A549 (cell line): Measurements from ENCODE around the gene RNGTT. TPM values are rescaled to one million over a fixed set of nuclear protein-coding genes. Genes with fewer than 3 reads are reported as not detected.

Source experiments
- ATAC-seq, 2 experiments: fragments of 200-7000 bp in 1 of 2; fragments of >200 bp in 1 of 2; cut with Nextera tagmentation in 1 of 2; cut with Tn5 transposase in 1 of 2; 3 replicates each; pipeline versions ENCODE4 v1.8.0 to v1.9.1; 2018 to 2020; ENCODE audit warnings: mild to moderate bottlenecking in 1 of 2, moderate library complexity in 1 of 2
- CTCF ChIA-PET: fragments of 300-600 bp; sonication (Branson Sonifier 250); formaldehyde crosslinking; extraction: SDS; loops from one replicate; lab custom pipeline; 2021; ENCODE audit warnings: antibody characterized with exemption, inconsistent platforms; lab: Yijun Ruan, JAX
- POLR2A ChIA-PET: fragments of 350-600 bp; formaldehyde crosslinking; extraction: SDS; loops from one replicate; lab custom pipeline; 2021; ENCODE audit warnings: antibody characterized with exemption, inconsistent platforms; lab: Yijun Ruan, JAX
- DNase-seq, 2 experiments: peaks; one replicate each; pipeline versions ENCODE4 v3.0.0 to v3.0.0-alpha.2; 2011 to 2016; ENCODE audit warnings: low read depth in 1 of 2, low spot score in 1 of 2
- FAIRE-seq: peaks from 2 replicates; lab custom pipeline; 2011; peaks lifted over from hg19 to GRCh38; lab: Jason Lieb, UNC
- H3K27ac ChIP-seq, 2 experiments: fragments of >200 bp; sonication (Bioruptor Twin); formaldehyde crosslinking; 3 replicates each; pipeline ENCODE4 v1.5.1; 2016 to 2017
- H3K4me1 ChIP-seq: fragments of >200 bp; sonication (Bioruptor Twin); formaldehyde crosslinking; 3 replicates; pipeline ENCODE4 v1.6.1; 2016
- H3K4me2 ChIP-seq: fragments of >200 bp; sonication (Bioruptor Twin); formaldehyde crosslinking; 3 replicates; pipeline ENCODE4 v1.6.1; 2016
- H3K4me3 ChIP-seq: fragments of >200 bp; sonication (Bioruptor Twin); formaldehyde crosslinking; 3 replicates; pipeline ENCODE4 v1.5.1; 2016
- H3K9me3 ChIP-seq: fragments of >200 bp; sonication (Bioruptor Twin); formaldehyde crosslinking; 3 replicates; pipeline ENCODE4 v1.6.1; 2016
- BHLHE40 ChIP-seq: IDR thresholded peaks from 2 replicates; pipeline ENCODE4 v1.6.1; 2012; ENCODE audit warnings: low read depth, low read length, inconsistent platforms
- CHD4 ChIP-seq: fragments of 200-600 bp; sonication (generic); IDR thresholded peaks from 2 replicates; pipeline ENCODE4 v1.6.1; 2016; ENCODE audit warnings: antibody characterized with exemption, mild to moderate bottlenecking, borderline replicate concordance
- EHF ChIP-seq: fragments of 250-450 bp; sonication (Bioruptor Pico); IDR thresholded peaks from 2 replicates; pipeline ENCODE4 v1.5.0; 2020; ENCODE audit warnings: mild to moderate bottlenecking
- EHMT2 ChIP-seq: fragments of 200-600 bp; sonication (generic); IDR thresholded peaks from 2 replicates; pipeline ENCODE4 v1.6.1; 2016; ENCODE audit warnings: antibody characterized with exemption, low read depth, mild to moderate bottlenecking, moderate library complexity
- EP300 ChIP-seq, 2 experiments: fragments of >200 bp; sonication (Bioruptor Twin); formaldehyde crosslinking; IDR thresholded peaks; 2 replicates in 1 of 2; 3 replicates in 1 of 2; pipeline ENCODE4 v1.6.1; 2016 to 2017
- ESRRA ChIP-seq: fragments of 150-350 bp; IDR thresholded peaks from 2 replicates; pipeline ENCODE4 v1.6.1; 2014; ENCODE audit warnings: mild to moderate bottlenecking, low read length, borderline replicate concordance
- FOSB ChIP-seq: fragments of 250-450 bp; sonication (Bioruptor Pico); IDR thresholded peaks from 2 replicates; pipeline ENCODE4 v1.5.0; 2020; ENCODE audit warnings: mild to moderate bottlenecking, moderate library complexity
- FOSL2 ChIP-seq, 2 experiments: fragments of 450-650 bp in 1 of 2; fragments of >200 bp in 1 of 2; sonication (Bioruptor Twin) in 1 of 2; formaldehyde crosslinking; IDR thresholded peaks; 2 replicates each; pipeline versions ENCODE4 v1.5.0 to v1.6.1; 2016 to 2020; ENCODE audit warnings: mild to moderate bottlenecking in 1 of 2, moderate library complexity in 1 of 2
- GATA3 ChIP-seq: IDR thresholded peaks from 2 replicates; pipeline ENCODE4 v1.6.1; 2012; ENCODE audit warnings: borderline replicate concordance
- HDAC2 ChIP-seq: fragments of 200-600 bp; sonication (generic); IDR thresholded peaks from 2 replicates; pipeline ENCODE4 v1.6.1; 2016
- HEYL ChIP-seq: fragments of 250-450 bp; sonication (Bioruptor Pico); IDR thresholded peaks from 2 replicates; pipeline ENCODE4 v1.8.0; 2021; ENCODE audit warnings: mild to moderate bottlenecking, moderate library complexity
- HOXA7 ChIP-seq: fragments of 250-450 bp; sonication (Bioruptor Pico); IDR thresholded peaks from 2 replicates; pipeline ENCODE4 v1.5.0; 2020; ENCODE audit warnings: mild to moderate bottlenecking, moderate library complexity
- HOXB13 ChIP-seq: fragments of 250-450 bp; sonication (Bioruptor Pico); IDR thresholded peaks from 2 replicates; pipeline ENCODE4 v1.5.0; 2020; ENCODE audit warnings: low read depth, mild to moderate bottlenecking, moderate library complexity
- HOXB5 ChIP-seq: fragments of 250-450 bp; sonication (Bioruptor Pico); IDR thresholded peaks from 2 replicates; pipeline ENCODE4 v1.5.0; 2020; ENCODE audit warnings: mild to moderate bottlenecking, moderate library complexity
- KDM1A ChIP-seq: fragments of 200-600 bp; sonication (generic); IDR thresholded peaks from 2 replicates; pipeline ENCODE4 v1.6.1; 2016; ENCODE audit warnings: low read depth, mild to moderate bottlenecking
- KDM5A ChIP-seq: fragments of 200-600 bp; sonication (generic); IDR thresholded peaks from 2 replicates; pipeline ENCODE4 v1.6.1; 2016; ENCODE audit warnings: antibody characterized with exemption, mild to moderate bottlenecking
- MAZ ChIP-seq: fragments of 150-350 bp; IDR thresholded peaks from 2 replicates; pipeline ENCODE4 v1.6.1; 2014; ENCODE audit warnings: antibody characterized with exemption, low read depth, low read length, borderline replicate concordance
- NPAS2 ChIP-seq: fragments of 250-450 bp; sonication (Bioruptor Pico); IDR thresholded peaks from 2 replicates; pipeline ENCODE4 v1.8.0; 2022; ENCODE audit warnings: mild to moderate bottlenecking, moderate library complexity, borderline replicate concordance
- NR3C1 ChIP-seq: fragments of >200 bp; sonication (Bioruptor Twin); formaldehyde crosslinking; IDR thresholded peaks from 3 replicates; pipeline ENCODE4 v1.6.1; 2017
- POLR2A ChIP-seq: IDR thresholded peaks from 2 replicates; pipeline ENCODE4 v1.6.1; 2012; ENCODE audit warnings: mild to moderate bottlenecking, low read length
- RAD21 ChIP-seq, 2 experiments: fragments of >200 bp in 1 of 2; sonication (Bioruptor Twin) in 1 of 2; formaldehyde crosslinking in 1 of 2; IDR thresholded peaks in 1 of 2; conservative IDR thresholded peaks in 1 of 2; 2 replicates in 1 of 2; 3 replicates in 1 of 2; pipeline ENCODE4 v1.6.1; 2012 to 2018; ENCODE audit warnings: inconsistent platforms in 1 of 2
- RARB ChIP-seq: fragments of 250-450 bp; sonication (Bioruptor Pico); IDR thresholded peaks from 2 replicates; pipeline ENCODE4 v1.8.0; 2021; ENCODE audit warnings: mild to moderate bottlenecking, moderate library complexity
- RFX5 ChIP-seq: fragments of 450-650 bp; IDR thresholded peaks from 2 replicates; pipeline ENCODE4 v1.7.1; 2014; ENCODE audit warnings: antibody characterized with exemption, mild to moderate bottlenecking, moderate library complexity
- SMC3 ChIP-seq: fragments of >200 bp; sonication (Bioruptor Twin); formaldehyde crosslinking; IDR thresholded peaks from 3 replicates; pipeline ENCODE4 v1.6.1; 2018; ENCODE audit warnings: inconsistent platforms
- SREBF2 ChIP-seq: fragments of 450-650 bp; IDR thresholded peaks from 2 replicates; pipeline ENCODE4 v1.6.1; 2014; ENCODE audit warnings: mild to moderate bottlenecking, moderate library complexity
- ZNF302 ChIP-seq: fragments of 250-450 bp; sonication (Bioruptor Pico); IDR thresholded peaks from 2 replicates; pipeline ENCODE4 v1.9.0; 2021; ENCODE audit warnings: inconsistent platforms, mild to moderate bottlenecking, moderate library complexity
- WGBS: methylation state at CpG from one replicate; pipeline ENCODE4 v1.1.6; 2017; ENCODE audit errors: missing lambda C conversion rate; 5-methylcytosine and 5-hydroxymethylcytosine counted together
- polyA plus RNA-seq, 4 experiments: library from polyadenylated mRNA; depleted of rRNA in 3 of 4; stranded (reverse); fragments of >200 nt; fragmentation: RNase III in 1 of 4; extraction: RNeasy Plus Mini Kit Qiagen cat#74134 plus additional on column Dnase treatment in 1 of 4; gene quantifications; 2 replicates in 3 of 4; 3 replicates in 1 of 4; pipeline ENCODE4 v1.2.3, GENCODE V29; 2011 to 2017
- TF ChIP-seq, protein P1 (sequence below): fragments of 450-650 bp; IDR thresholded peaks from 2 replicates; pipeline ENCODE4 v1.6.1; 2014; ENCODE audit warnings: antibody characterized with exemption
- TF ChIP-seq, protein P2 (sequence below): fragments of >200 bp; sonication (Bioruptor Twin); formaldehyde crosslinking; IDR thresholded peaks from 2 replicates; pipeline ENCODE4 v1.6.1; 2016
- TF ChIP-seq, protein P3 (sequence below): IDR thresholded peaks from 2 replicates; pipeline ENCODE4 v1.6.1; 2012
- TF ChIP-seq, protein P4 (sequence below): fragments of 250-450 bp; sonication (Bioruptor Pico); IDR thresholded peaks from 2 replicates; pipeline ENCODE4 v1.5.0; 2021; ENCODE audit warnings: mild to moderate bottlenecking, moderate library complexity, borderline replicate concordance

RNGTT gene
- polyA plus RNA-seq, 2 of the 4 experiments (the other 2 are of a cell fraction) = 11.6 to 15.0 TPM

DNA sequence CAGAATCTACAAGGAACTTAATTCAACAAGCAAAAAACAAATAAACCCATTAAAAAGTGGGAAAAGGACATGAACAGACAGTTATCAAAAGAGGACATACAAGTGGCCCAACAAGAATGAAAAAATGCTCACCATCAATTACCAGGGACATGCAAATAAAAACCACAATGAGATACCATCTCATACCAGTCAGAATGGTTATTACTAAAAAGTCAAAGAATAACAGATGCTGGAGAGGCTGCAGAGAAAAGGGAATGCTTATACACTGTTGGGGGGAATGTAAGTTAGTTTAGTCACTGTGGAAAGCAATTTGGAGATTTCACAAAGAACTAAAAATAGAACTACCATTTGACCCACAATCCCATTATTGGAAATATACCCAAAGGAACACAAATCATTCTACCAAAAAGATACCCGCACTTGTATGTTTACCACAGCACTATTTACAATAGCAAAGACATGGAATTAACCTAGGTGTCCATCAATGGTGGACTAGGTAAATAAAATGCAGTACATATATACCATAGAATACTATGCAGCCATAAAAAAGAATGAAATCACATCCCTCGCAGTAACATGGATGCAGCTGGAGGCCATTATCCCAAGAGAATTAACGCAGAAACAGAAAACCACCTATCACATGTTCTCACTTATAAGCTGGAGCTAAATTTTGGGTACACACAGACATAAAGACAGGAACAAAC is 48.4 kb downstream of the RNGTT start:
- WGBS = 94% methylated on average over 3 of the region's 3 CpGs

DNA sequence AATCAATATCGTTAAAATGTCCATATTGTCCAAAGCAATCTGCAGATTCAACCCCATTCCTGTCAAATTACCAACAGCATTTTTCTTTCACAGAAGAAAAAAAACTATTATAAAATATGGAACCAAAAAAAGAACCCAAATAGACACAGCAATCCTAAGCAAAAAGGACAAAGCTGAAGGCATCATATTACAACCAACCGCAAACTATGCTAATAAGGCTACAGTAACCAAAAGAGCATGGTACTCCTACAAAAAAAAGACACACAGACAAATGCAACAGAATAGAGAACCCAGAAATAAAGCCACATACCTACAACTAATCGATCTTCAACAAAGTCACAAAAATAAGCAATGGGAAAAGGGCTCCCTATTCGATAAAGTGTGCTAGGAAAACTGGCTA is 49.2 kb downstream of the RNGTT start:
- Histone ChIP-seq H3K4me3 (no peak overlapping the region), H3K4me1 (no peaks in the 10 kb centered on the region), H3K27ac (no peak overlapping the region), H3K4me2 (no peak overlapping the region), H3K9me3 (no peaks in the 10 kb centered on the region)
- DNase-seq (no peak), ATAC-seq (no peak), FAIRE-seq (no peak)
- no peak for TF ChIP-seq EHF (CRISPR knock-in tag)
- no peak for TF ChIP-seq HOXA7
- no peak for TF ChIP-seq RARB (CRISPR knock-in tag)
- TF ChIP-seq KDM1A = no peak
- no peak for TF ChIP-seq HDAC2
- TF ChIP-seq, protein P1, sequence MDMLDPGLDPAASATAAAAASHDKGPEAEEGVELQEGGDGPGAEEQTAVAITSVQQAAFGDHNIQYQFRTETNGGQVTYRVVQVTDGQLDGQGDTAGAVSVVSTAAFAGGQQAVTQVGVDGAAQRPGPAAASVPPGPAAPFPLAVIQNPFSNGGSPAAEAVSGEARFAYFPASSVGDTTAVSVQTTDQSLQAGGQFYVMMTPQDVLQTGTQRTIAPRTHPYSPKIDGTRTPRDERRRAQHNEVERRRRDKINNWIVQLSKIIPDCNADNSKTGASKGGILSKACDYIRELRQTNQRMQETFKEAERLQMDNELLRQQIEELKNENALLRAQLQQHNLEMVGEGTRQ = no peak
- TF ChIP-seq EHMT2 = no peak
- TF ChIP-seq FOSB (CRISPR knock-in tag) = no peak
- TF ChIP-seq, protein P2, sequence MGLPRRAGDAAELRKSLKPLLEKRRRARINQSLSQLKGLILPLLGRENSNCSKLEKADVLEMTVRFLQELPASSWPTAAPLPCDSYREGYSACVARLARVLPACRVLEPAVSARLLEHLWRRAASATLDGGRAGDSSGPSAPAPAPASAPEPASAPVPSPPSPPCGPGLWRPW = no peak
- no peak for TF ChIP-seq EP300 (IDR thresholded peaks at IDR 0.05)
- no peak for TF ChIP-seq RFX5
- TF ChIP-seq SREBF2 = no peak
- TF ChIP-seq RAD21 (conservative IDR thresholded peaks at IDR 0.05 in 1 of 2, IDR thresholded peaks at IDR 0.05 in 1 of 2) = no peak
- TF ChIP-seq SMC3 = no peak
- no peak for TF ChIP-seq GATA3
- TF ChIP-seq BHLHE40 = no peak
- TF ChIP-seq ESRRA = no peak
- ChIA-PET CTCF (no interaction called here), POLR2A (no interaction called here)
- 79% methylated on average over 4 of the region's 4 CpGs for WGBS

More for the DNA sequence above, 48.4 kb downstream of the RNGTT start:
- DNase-seq (no peak), ATAC-seq (no peak), FAIRE-seq (no peak)
- ChIA-PET POLR2A (no interaction called here), CTCF (no interaction called here)
- H3K4me1 ChIP-seq = no peaks in the 10 kb centered on the region
- H3K4me2 ChIP-seq = no peak overlapping the region
- no peak overlapping the region for H3K27ac ChIP-seq
- TF ChIP-seq ZNF302 (CRISPR knock-in tag) (no peak), KDM5A (no peak), NPAS2 (CRISPR knock-in tag) (no peak), RFX5 (no peak), MAZ (no peak), FOSL2 (IDR thresholded peaks at IDR 0.05) (no peak), FOSL2 (CRISPR knock-in tag; IDR thresholded peaks at IDR 0.05) (no peak)
- TF ChIP-seq, protein P1 = no peak
- H3K4me3 ChIP-seq = no peak overlapping the region
- no peaks in the 10 kb centered on the region for H3K9me3 ChIP-seq

DNA sequence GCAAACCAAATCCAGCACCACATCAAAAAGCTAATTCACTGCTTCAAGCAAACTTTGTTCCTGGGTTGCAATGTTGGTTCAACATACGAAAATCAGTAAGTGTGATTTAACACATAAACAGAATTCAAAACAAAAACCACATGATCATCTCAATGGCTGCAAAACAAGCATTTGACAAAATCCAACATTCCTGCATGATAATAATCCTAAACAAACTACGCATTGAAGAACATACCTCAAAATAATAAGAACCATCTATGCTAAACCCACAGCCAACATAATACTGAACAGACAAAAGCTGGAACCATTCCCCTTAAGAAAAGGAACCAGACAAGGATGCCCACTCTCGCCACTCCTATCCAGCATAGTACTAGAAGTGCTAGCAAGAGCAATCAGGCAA is 49.9 kb downstream of the RNGTT start:
- POLR2A ChIA-PET = no interaction called here
- 90% methylated on average over 3 of the region's 3 CpGs for WGBS
- CTCF ChIA-PET = interaction anchor here (0.6 kb wide), 1 partner anchor 166 kb away, joined by 5 read pairs; no protein-coding TSS in a partner anchor

More for the DNA sequence above, 49.9 kb downstream of the RNGTT start:
- Histone ChIP-seq H3K27ac (no peak overlapping the region), H3K9me3 (no peaks in the 10 kb centered on the region), H3K4me3 (no peak overlapping the region), H3K4me1 (no peaks in the 10 kb centered on the region), H3K4me2 (no peak overlapping the region)
- ATAC-seq = no peak
- TF ChIP-seq RFX5 (no peak), NR3C1 (no peak), POLR2A (no peak), GATA3 (no peak), CHD4 (no peak), FOSB (CRISPR knock-in tag) (no peak), HOXB13 (CRISPR knock-in tag) (no peak), KDM1A (no peak), HOXB5 (CRISPR knock-in tag) (no peak), NPAS2 (CRISPR knock-in tag) (no peak), FOSL2 (IDR thresholded peaks at IDR 0.05) (no peak), FOSL2 (CRISPR knock-in tag; IDR thresholded peaks at IDR 0.05) (no peak), HEYL (CRISPR knock-in tag) (no peak)
- TF ChIP-seq, protein P3, sequence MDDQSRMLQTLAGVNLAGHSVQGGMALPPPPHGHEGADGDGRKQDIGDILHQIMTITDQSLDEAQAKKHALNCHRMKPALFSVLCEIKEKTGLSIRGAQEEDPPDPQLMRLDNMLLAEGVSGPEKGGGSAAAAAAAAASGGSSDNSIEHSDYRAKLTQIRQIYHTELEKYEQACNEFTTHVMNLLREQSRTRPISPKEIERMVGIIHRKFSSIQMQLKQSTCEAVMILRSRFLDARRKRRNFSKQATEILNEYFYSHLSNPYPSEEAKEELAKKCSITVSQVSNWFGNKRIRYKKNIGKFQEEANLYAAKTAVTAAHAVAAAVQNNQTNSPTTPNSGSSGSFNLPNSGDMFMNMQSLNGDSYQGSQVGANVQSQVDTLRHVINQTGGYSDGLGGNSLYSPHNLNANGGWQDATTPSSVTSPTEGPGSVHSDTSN = no peak
- TF ChIP-seq, protein P4, sequence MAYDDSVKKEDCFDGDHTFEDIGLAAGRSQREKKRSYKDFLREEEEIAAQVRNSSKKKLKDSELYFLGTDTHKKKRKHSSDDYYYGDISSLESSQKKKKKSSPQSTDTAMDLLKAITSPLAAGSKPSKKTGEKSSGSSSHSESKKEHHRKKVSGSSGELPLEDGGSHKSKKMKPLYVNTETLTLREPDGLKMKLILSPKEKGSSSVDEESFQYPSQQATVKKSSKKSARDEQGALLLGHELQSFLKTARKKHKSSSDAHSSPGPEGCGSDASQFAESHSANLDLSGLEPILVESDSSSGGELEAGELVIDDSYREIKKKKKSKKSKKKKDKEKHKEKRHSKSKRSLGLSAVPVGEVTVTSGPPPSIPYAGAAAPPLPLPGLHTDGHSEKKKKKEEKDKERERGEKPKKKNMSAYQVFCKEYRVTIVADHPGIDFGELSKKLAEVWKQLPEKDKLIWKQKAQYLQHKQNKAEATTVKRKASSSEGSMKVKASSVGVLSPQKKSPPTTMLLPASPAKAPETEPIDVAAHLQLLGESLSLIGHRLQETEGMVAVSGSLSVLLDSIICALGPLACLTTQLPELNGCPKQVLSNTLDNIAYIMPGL = no peak
- DNase-seq = no peak
- FAIRE-seq = no peak
